OCI-LY7 (cell line): ENCODE results near the gene ACADVL. TPM values are rescaled to one million over a fixed set of nuclear protein-coding genes. Genes with fewer than 3 reads are reported as not detected.

Experiments used
- BruUV-seq: library from RNA; stranded (reverse); fragments of 400-500 nt; replicated peaks from 2 replicates; lab custom pipeline; 2021; lab: Mats Ljungman, UMichigan
- CTCF ChIA-PET: fragments of 300-600 bp; sonication (Branson Sonifier 250); formaldehyde crosslinking; loops from one replicate; lab custom pipeline; 2022; ENCODE audit warnings: antibody characterized with exemption; ENCODE audit not compliant: unreplicated experiment; lab: Charles Lee
- POLR2A ChIA-PET: fragments of 300-600 bp; sonication (Branson Sonifier 250); formaldehyde crosslinking; loops from one replicate; lab custom pipeline; 2022; ENCODE audit warnings: antibody characterized with exemption; lab: Charles Lee
- DNase-seq: peaks from one replicate; pipeline ENCODE4 v3.0.0-alpha.2; 2015; ENCODE audit warnings: low spot score
- H2AFZ ChIP-seq: fragments of 200-600 bp; sonication (generic), shearing (Covaris generic); 2 replicates; pipeline ENCODE4 v1.6.1; 2014; ENCODE audit warnings: mild to moderate bottlenecking, antibody characterized with exemption, low read length, moderate library complexity
- H3K27ac ChIP-seq: fragments of 200-600 bp; sonication (generic); 2 replicates; pipeline ENCODE4 v1.5.1; 2014; ENCODE audit warnings: mixed run types, low read depth, mild to moderate bottlenecking, moderate library complexity, low read length, inconsistent platforms; ENCODE audit not compliant: poor library complexity, severe bottlenecking
- H3K36me3 ChIP-seq: fragments of 200-600 bp; sonication (generic); 2 replicates; pipeline ENCODE4 v1.6.1; 2014; ENCODE audit warnings: mild to moderate bottlenecking, antibody characterized with exemption, low read length, moderate library complexity, mixed read lengths; ENCODE audit not compliant: insufficient read depth
- H3K4me1 ChIP-seq: fragments of 200-600 bp; sonication (generic); 2 replicates; pipeline ENCODE4 v1.5.1; 2014; ENCODE audit warnings: mild to moderate bottlenecking, low read length; ENCODE audit not compliant: insufficient read depth, poor library complexity, severe bottlenecking
- H3K4me2 ChIP-seq: fragments of 200-600 bp; sonication (generic); 2 replicates; pipeline ENCODE4 v1.6.1; 2014; ENCODE audit warnings: mild to moderate bottlenecking, low read length
- H3K4me3 ChIP-seq: fragments of 200-600 bp; sonication (generic); 2 replicates; pipeline ENCODE4 v1.5.1; 2014; ENCODE audit warnings: mild to moderate bottlenecking, low read depth, low read length; ENCODE audit not compliant: poor library complexity, severe bottlenecking
- H3K79me2 ChIP-seq: fragments of 200-600 bp; sonication (generic); 2 replicates; pipeline ENCODE4 v1.6.1; 2016; ENCODE audit warnings: low read depth, mild to moderate bottlenecking, low read length, moderate library complexity, mixed read lengths; ENCODE audit not compliant: insufficient read depth
- H3K9me2 ChIP-seq: fragments of 200-600 bp; sonication (generic); 2 replicates; pipeline ENCODE4 v1.6.1; 2016; ENCODE audit warnings: mild to moderate bottlenecking, low read length, mixed read lengths; ENCODE audit not compliant: insufficient read depth
- H3K9me3 ChIP-seq: fragments of 200-600 bp; sonication (generic); 2 replicates; pipeline ENCODE4 v1.6.1; 2014; ENCODE audit warnings: mild to moderate bottlenecking, mixed run types, low read length, mixed read lengths
- H4K20me1 ChIP-seq: fragments of 200-600 bp; sonication (generic); 2 replicates; pipeline ENCODE4 v1.6.1; 2014; ENCODE audit warnings: mild to moderate bottlenecking, antibody characterized with exemption, low read length, moderate library complexity, mixed read lengths; ENCODE audit not compliant: insufficient read depth
- EZH2phosphoT487 ChIP-seq: fragments of 200-600 bp; sonication (generic); IDR thresholded peaks from 2 replicates; pipeline ENCODE4 v1.6.1; 2018; ENCODE audit warnings: low read depth, borderline replicate concordance, mild to moderate bottlenecking, mixed run types, antibody characterized with exemption, low read length, moderate library complexity, mixed read lengths
- intact Hi-C: fragments of 100-400 bp; cut with micrococcal nuclease; formaldehyde crosslinking; loops from one replicate; pipeline ENCODE4 v1.10.0; 2022; ENCODE audit not compliant: unreplicated experiment
- total RNA-seq, 2 experiments: library from RNA; depleted of rRNA in 1 of 2; stranded (reverse); fragments of >200 nt in 1 of 2; shearing (Covaris generic) in 1 of 2; gene quantifications; 2 replicates each; pipeline ENCODE4 v1.2.3, GENCODE V29; 2014 to 2022
- TF ChIP-seq, protein P1 (sequence below): fragments of 200-600 bp; sonication (generic); conservative IDR thresholded peaks from 2 replicates; pipeline ENCODE4 v1.5.1; 2014; ENCODE audit warnings: mild to moderate bottlenecking, antibody characterized with exemption, low read length, moderate library complexity, mixed read lengths

ACADVL gene
- total RNA-seq, 2 experiments from 2014 or later, result 204 to 297 TPM

- no peak for DNase-seq
- Histone ChIP-seq H3K9me3 (no peaks in the 10 kb centered on the region), H3K27ac (no peak overlapping the region), H3K79me2 (peaks cover 17% of the 10 kb centered on the region; the same call in 1 of the 2 replicates), H3K36me3 (no peaks in the 10 kb centered on the region), H3K4me1 (peaks cover 28% of the 10 kb centered on the region), H3K4me2 (no peak overlapping the region), H2AFZ (no peak overlapping the region), H3K9me2 (no peaks in the 10 kb centered on the region), H3K4me3 (no peak overlapping the region), H4K20me1 (no peaks in the 10 kb centered on the region)
- intact Hi-C loops, result no loop called here
- BruUV-seq, result no TSS peak
- ChIA-PET CTCF (no interaction called here), POLR2A (no interaction called here)
- no peak for TF ChIP-seq EZH2phosphoT487
- TF ChIP-seq, protein P1, sequence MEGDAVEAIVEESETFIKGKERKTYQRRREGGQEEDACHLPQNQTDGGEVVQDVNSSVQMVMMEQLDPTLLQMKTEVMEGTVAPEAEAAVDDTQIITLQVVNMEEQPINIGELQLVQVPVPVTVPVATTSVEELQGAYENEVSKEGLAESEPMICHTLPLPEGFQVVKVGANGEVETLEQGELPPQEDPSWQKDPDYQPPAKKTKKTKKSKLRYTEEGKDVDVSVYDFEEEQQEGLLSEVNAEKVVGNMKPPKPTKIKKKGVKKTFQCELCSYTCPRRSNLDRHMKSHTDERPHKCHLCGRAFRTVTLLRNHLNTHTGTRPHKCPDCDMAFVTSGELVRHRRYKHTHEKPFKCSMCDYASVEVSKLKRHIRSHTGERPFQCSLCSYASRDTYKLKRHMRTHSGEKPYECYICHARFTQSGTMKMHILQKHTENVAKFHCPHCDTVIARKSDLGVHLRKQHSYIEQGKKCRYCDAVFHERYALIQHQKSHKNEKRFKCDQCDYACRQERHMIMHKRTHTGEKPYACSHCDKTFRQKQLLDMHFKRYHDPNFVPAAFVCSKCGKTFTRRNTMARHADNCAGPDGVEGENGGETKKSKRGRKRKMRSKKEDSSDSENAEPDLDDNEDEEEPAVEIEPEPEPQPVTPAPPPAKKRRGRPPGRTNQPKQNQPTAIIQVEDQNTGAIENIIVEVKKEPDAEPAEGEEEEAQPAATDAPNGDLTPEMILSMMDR, result no peak
Observed at GRCh38 chr17:7208754-7209460, 10.8 kb upstream of the ACADVL start.

DNA sequence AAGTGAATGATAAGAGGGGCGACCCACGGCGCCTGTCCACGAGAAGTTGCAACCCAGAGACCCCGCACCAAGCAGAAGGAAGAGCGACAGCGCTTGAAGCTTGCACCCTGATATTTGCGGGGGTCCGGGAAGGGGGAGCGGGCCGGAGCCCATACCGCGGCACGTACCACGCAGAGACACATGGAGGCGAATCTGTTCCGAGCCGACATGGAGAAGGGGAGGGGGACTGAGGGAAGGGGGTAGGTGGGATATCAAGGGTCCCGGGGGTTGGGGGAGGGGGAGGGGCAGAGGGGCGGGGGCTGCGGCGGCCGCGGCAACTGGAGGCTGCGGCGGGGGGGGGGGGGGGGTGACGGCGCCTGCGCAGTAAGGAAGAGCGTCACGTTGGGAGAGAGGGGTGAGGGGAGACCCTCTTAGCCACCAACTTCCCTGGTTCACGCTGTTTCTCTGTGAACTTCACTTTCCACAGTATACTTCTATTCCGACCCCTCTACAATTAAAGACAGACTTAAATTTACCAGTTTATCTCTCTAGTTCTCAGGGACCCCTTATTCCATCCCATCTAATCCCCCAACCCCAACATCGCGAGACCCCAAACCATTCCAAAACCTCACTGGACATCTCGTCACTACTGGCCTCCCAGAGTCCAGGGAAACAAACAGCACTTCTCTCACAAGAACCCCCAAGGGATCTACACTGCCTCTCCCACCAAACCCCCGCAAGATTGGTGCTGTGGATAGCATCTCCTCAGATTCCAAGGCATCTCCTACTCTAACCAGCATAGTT is 8.1 kb upstream of the ACADVL start:
- Histone ChIP-seq H2AFZ (no peak overlapping the region), H3K79me2 (peaks cover 26% of the 10 kb centered on the region), H3K4me3 (no peak overlapping the region), H4K20me1 (no peaks in the 10 kb centered on the region), H3K4me2 (no peak overlapping the region), H3K9me3 (no peaks in the 10 kb centered on the region), H3K27ac (no peak overlapping the region), H3K4me1 (peaks cover 28% of the 10 kb centered on the region), H3K9me2 (no peaks in the 10 kb centered on the region), H3K36me3 (no peaks in the 10 kb centered on the region)
- POLR2A ChIA-PET, result no interaction called here
- TF ChIP-seq EZH2phosphoT487, result no peak
- TF ChIP-seq, protein P1, result no peak
- CTCF ChIA-PET, result no interaction called here
- no peak for DNase-seq
- no TSS peak for BruUV-seq
- intact Hi-C loops, result no loop called here
